A549 (cell line): Measurements from ENCODE around the gene ILDR1.

Experiments
- CEBPB ChIP-seq, 2 experiments: fragments of >200 bp in 1 of 2; sonication (Bioruptor Twin) in 1 of 2; formaldehyde crosslinking in 1 of 2; IDR thresholded peaks; 2 replicates each; pipeline ENCODE4 v1.6.1; 2012 to 2016
- EHMT2 ChIP-seq: fragments of 200-600 bp; sonication (generic); IDR thresholded peaks from 2 replicates; pipeline ENCODE4 v1.6.1; 2016; ENCODE audit warnings: antibody characterized with exemption, low read depth, mild to moderate bottlenecking, moderate library complexity
- EP300 ChIP-seq, 2 experiments: fragments of >200 bp; sonication (Bioruptor Twin); formaldehyde crosslinking; IDR thresholded peaks; 2 replicates in 1 of 2; 3 replicates in 1 of 2; pipeline ENCODE4 v1.6.1; 2016 to 2017
- HOXA7 ChIP-seq: fragments of 250-450 bp; sonication (Bioruptor Pico); IDR thresholded peaks from 2 replicates; pipeline ENCODE4 v1.5.0; 2020; ENCODE audit warnings: mild to moderate bottlenecking, moderate library complexity
- KDM5A ChIP-seq: fragments of 200-600 bp; sonication (generic); IDR thresholded peaks from 2 replicates; pipeline ENCODE4 v1.6.1; 2016; ENCODE audit warnings: antibody characterized with exemption, mild to moderate bottlenecking
- RAD21 ChIP-seq, 2 experiments: fragments of >200 bp in 1 of 2; sonication (Bioruptor Twin) in 1 of 2; formaldehyde crosslinking in 1 of 2; IDR thresholded peaks in 1 of 2; conservative IDR thresholded peaks in 1 of 2; 2 replicates in 1 of 2; 3 replicates in 1 of 2; pipeline ENCODE4 v1.6.1; 2012 to 2018; ENCODE audit warnings: inconsistent platforms in 1 of 2
- RFX5 ChIP-seq: fragments of 450-650 bp; IDR thresholded peaks from 2 replicates; pipeline ENCODE4 v1.7.1; 2014; ENCODE audit warnings: antibody characterized with exemption, mild to moderate bottlenecking, moderate library complexity
- ZSCAN20 ChIP-seq: fragments of 250-450 bp; sonication (Bioruptor Pico); IDR thresholded peaks from 2 replicates; pipeline ENCODE4 v1.8.0; 2022; ENCODE audit warnings: mild to moderate bottlenecking, moderate library complexity
- TF ChIP-seq, protein P1 (sequence below): fragments of >200 bp; sonication (Bioruptor Twin); formaldehyde crosslinking; IDR thresholded peaks from 3 replicates; pipeline ENCODE4 v1.5.1; 2016
- TF ChIP-seq, protein P2 (sequence below): IDR thresholded peaks from 2 replicates; pipeline ENCODE4 v1.6.1; 2012

DNA sequence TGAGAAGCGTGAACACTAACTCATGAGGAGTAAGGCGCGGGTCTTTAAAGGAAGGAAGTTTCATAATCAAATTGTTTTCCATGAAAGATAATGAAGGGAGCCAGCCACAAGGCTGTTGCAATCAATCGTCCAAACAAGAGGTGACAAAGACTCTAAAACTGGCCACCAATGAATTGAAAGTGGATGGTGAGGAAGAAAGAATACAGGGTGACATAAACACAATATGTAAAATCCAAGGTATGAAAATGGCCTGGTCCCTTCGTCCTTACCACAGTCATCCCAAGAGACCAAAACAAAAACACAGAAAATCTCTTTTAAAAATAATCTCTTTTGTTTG, 45.1 kb upstream of the ILDR1 start:
- TF ChIP-seq EP300 (IDR thresholded peaks at IDR 0.05), result no peak
- no peak for TF ChIP-seq EHMT2
- no peak for TF ChIP-seq RFX5
- TF ChIP-seq, protein P1, sequence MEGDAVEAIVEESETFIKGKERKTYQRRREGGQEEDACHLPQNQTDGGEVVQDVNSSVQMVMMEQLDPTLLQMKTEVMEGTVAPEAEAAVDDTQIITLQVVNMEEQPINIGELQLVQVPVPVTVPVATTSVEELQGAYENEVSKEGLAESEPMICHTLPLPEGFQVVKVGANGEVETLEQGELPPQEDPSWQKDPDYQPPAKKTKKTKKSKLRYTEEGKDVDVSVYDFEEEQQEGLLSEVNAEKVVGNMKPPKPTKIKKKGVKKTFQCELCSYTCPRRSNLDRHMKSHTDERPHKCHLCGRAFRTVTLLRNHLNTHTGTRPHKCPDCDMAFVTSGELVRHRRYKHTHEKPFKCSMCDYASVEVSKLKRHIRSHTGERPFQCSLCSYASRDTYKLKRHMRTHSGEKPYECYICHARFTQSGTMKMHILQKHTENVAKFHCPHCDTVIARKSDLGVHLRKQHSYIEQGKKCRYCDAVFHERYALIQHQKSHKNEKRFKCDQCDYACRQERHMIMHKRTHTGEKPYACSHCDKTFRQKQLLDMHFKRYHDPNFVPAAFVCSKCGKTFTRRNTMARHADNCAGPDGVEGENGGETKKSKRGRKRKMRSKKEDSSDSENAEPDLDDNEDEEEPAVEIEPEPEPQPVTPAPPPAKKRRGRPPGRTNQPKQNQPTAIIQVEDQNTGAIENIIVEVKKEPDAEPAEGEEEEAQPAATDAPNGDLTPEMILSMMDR, result no peak
- no peak for TF ChIP-seq KDM5A
- TF ChIP-seq, protein P2, sequence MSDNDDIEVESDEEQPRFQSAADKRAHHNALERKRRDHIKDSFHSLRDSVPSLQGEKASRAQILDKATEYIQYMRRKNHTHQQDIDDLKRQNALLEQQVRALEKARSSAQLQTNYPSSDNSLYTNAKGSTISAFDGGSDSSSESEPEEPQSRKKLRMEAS, result no peak
- TF ChIP-seq ZSCAN20 (CRISPR knock-in tag), result no peak
- no peak for TF ChIP-seq RAD21 (conservative IDR thresholded peaks at IDR 0.05 in 1 of 2, IDR thresholded peaks at IDR 0.05 in 1 of 2)
- TF ChIP-seq HOXA7 (CRISPR knock-in tag), result no peak
- TF ChIP-seq CEBPB (IDR thresholded peaks at IDR 0.05), result no peak
